HG02973 (cell line): ENCODE measurements around the gene AMFR.

Experiments used
- ATAC-seq: cut with Tn5 transposase; IDR thresholded peaks from one replicate; pipeline ENCODE4 v1.9.1; 2021; ENCODE audit warnings: moderate library complexity; ENCODE audit not compliant: unreplicated experiment

Gene AMFR

DNA sequence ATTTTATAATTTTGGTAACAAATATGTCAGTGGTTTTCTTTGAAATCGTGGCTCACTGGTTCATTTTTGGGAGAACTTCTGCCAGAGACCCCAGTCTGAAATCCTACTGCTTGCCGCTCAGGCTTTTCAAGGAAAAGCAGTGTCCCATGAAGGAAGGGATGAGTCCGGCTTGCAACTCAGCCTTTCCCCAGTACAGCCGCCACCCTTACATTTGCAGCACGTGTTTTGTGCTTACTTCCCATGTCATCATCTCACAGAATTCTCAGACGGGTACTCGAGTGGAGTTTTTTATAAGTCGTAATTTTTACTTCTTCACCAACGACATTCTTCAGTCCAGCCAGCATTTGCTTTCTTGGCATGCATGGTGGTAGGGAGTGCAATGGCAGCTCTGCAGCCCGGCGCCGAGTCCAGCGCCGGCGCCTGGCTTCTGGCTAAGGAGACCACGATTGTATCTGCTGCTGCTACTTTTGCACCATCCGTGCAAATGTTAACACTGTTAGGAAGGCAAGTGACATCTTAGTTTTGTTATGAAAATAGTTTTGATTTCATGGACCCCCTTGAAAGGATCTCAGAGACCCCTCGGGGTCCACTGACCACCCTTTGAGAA, 111.0 kb downstream of the AMFR start:
- no peak for ATAC-seq

DNA sequence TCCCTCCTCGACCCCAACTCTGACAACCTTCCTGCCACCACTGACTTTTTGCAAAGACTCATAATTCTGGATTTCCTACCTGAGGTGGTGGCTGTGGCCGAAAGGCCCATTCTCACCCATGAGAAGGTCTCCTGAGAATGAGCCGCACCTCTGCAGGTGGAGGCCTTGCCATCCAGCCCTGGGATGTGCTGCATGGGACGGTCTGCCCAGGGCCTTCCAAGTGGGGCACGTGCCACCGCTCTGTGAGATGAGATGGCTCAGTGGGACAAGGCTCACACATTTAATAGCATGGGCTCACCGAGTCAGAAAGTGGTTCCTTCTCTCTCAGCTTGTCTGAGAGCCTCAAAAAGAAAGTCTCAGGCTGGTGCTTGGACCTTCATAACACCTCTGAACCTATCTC, 112.8 kb downstream of the AMFR start:
- no peak for ATAC-seq

DNA sequence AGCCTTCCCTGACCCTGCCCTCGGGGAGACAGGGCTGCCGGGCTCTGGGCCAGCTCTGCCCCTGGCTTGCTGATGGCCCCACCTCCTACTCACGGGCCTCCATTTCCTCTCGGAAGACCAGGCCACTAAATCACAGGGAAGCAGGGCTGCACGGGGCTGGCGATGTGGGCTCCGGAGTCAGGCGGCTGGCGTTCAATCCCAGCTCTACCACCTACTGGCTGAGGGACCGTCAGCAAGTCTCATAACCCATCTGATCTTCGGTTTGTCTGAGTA, 113.4 kb downstream of the AMFR start:
- ATAC-seq, result no peak
